Measurements from ENCODE around the gene ATP1A1. TPM values are rescaled to one million over a fixed set of nuclear protein-coding genes. Genes with fewer than 3 reads are reported as not detected.

The ATP1A1 gene
- total RNA-seq, 2 donors from 2014 or later: 208 to 285 TPM

GRCh38 chr1:116449578-116449977, 76.5 kb downstream of the ATP1A1 start:
- Mint-ChIP-seq H3K4me1 (ENCODE audit: low read depth in 2 of 2) (no peaks in the 10 kb centered on the region), H3K4me3 (no peak overlapping the region)
- no peak for ATAC-seq

GRCh38 chr1:116451702-116452101, 78.7 kb downstream of the ATP1A1 start:
- no peak for ATAC-seq
- H3K4me3 Mint-ChIP-seq: no peak overlapping the region

More at GRCh38 chr1:116449578-116449977, 76.5 kb downstream of the ATP1A1 start:
- Mint-ChIP-seq H3K27me3 (peaks cover 0 to 3% of the 10 kb centered on the region in 2 donors), H3K9me3 (no peaks in the 10 kb centered on the region), H3K36me3 (no peaks in the 10 kb centered on the region), H3K27ac (no peak overlapping the region)
- DNase-seq (ENCODE audit: low spot score): no peak

GRCh38 chr1:116453481-116453880, 80.4 kb downstream of the ATP1A1 start:
- no peak overlapping the region for H3K4me3 Mint-ChIP-seq
- H3K27ac Mint-ChIP-seq: no peak overlapping the region
- no peaks in the 10 kb centered on the region for H3K36me3 Mint-ChIP-seq
- DNase-seq (ENCODE audit: low spot score) (no peak), ATAC-seq (no peak)
- no peaks in the 10 kb centered on the region for H3K4me1 Mint-ChIP-seq (ENCODE audit: low read depth in 2 of 2)
- no peaks in the 10 kb centered on the region for H3K9me3 Mint-ChIP-seq
- H3K27me3 Mint-ChIP-seq: no peaks in the 10 kb centered on the region

More at GRCh38 chr1:116451702-116452101, 78.7 kb downstream of the ATP1A1 start:
- no peaks in the 10 kb centered on the region for H3K4me1 Mint-ChIP-seq (ENCODE audit: low read depth in 2 of 2)
- H3K9me3 Mint-ChIP-seq: no peaks in the 10 kb centered on the region
- no peak overlapping the region for H3K27ac Mint-ChIP-seq
- DNase-seq (ENCODE audit: low spot score): no peak
- no peaks in the 10 kb centered on the region for H3K36me3 Mint-ChIP-seq
- no peaks in the 10 kb centered on the region for H3K27me3 Mint-ChIP-seq

DNA sequence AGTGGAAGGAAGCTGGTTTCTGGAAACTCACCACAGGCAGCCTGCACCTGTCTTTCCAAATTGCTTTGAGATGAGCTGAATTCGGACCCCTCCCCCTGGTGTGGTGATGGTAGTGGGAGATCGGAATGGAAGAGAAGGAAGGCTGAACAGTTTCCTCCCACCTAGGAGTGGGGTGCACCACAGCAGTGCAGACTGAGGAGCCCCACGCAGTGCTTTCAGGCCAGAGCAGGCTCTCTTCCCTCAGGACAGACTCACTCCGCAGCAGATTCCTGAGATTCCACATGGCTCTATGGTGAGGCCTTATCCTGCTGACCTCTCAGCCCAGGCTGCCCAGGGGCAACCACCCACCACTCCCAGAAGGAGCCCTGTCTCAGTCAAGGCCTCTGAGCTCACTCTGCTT, 80.9 kb downstream of the ATP1A1 start:
- no peak for DNase-seq (ENCODE audit: low spot score)
- ATAC-seq: no peak
- Mint-ChIP-seq H3K4me1 (ENCODE audit: low read depth in 2 of 2) (no peaks in the 10 kb centered on the region), H3K4me3 (no peak overlapping the region), H3K27ac (no peak overlapping the region), H3K9me3 (no peaks in the 10 kb centered on the region), H3K36me3 (no peaks in the 10 kb centered on the region), H3K27me3 (no peaks in the 10 kb centered on the region)

Other genes starting within 250 kb of the ATP1A1 start
- 10 to 100 TPM; 40.1 to 52.7 TPM for gene CD58, start 197.8 kb downstream of the ATP1A1 start, total RNA-seq